ENCODE results near the gene UGT1A4. TPM values are rescaled to one million over a fixed set of nuclear protein-coding genes. Genes with fewer than 3 reads are reported as not detected.

UGT1A4 gene
- total and polyA plus RNA-seq, 2 donors (not counting 3 experiments of a cell fraction or from before 2014, with no cell fraction given), result not detected

GRCh38 chr2:233818639-233819621 lies 100.4 kb downstream of the UGT1A4 start:
- ChIA-PET CTCF (no interaction called here), POLR2A (no interaction called here)
- no peak overlapping the region for H3K9ac ChIP-seq (replicated peaks; ENCODE audit: extremely low read depth, insufficient read depth, low read length)
- no peak overlapping the region for H2AFZ ChIP-seq (ENCODE audit: low read depth, low read length)
- TF ChIP-seq POLR2A (IDR thresholded peaks at IDR 0.05; ENCODE audit: low read depth, low read length) (no peak), MAX (IDR thresholded peaks at IDR 0.05; ENCODE audit: insufficient read depth, insufficient read length) (no peak), GATA2 (IDR thresholded peaks at IDR 0.05; ENCODE audit: insufficient read depth, insufficient read length, low read depth, low read length) (no peak), FOS (IDR thresholded peaks at IDR 0.05; ENCODE audit: borderline replicate concordance, insufficient read depth, low read length) (no peak), JUN (IDR thresholded peaks at IDR 0.05; ENCODE audit: borderline replicate concordance, insufficient read depth, insufficient read length, low read depth) (no peak), MYC (IDR thresholded peaks at IDR 0.05; ENCODE audit: low read depth, low read length) (no peak), EZH2 (IDR thresholded peaks at IDR 0.05; ENCODE audit: borderline replicate concordance, low read depth, low read length, severe bottlenecking) (no peak), CTCF (IDR thresholded peaks at IDR 0.05; ENCODE audit: extremely low read depth in 1 of 2, insufficient read depth in 1 of 2, low read depth in 1 of 2, low read length in 2 of 2) (no peak), POLR2AphosphoS5 (IDR thresholded peaks at IDR 0.05; ENCODE audit: insufficient read depth, low read depth, low read length) (no peak)
- no TSS peak for BruUV-seq (replicated peaks)
- no peaks in the 10 kb centered on the region for H3K9me3 ChIP-seq (replicated peaks; ENCODE audit: control insufficient read depth, insufficient read depth, low read length)
- no peak for FAIRE-seq
- no peaks in the 10 kb centered on the region for H3K36me3 ChIP-seq (ENCODE audit: control insufficient read depth in 2 of 2, extremely low read depth in 1 of 2, insufficient read depth in 2 of 2, low read length in 2 of 2)
- H3K9me1 ChIP-seq (replicated peaks; ENCODE audit: control insufficient read depth, extremely low read depth, insufficient read depth, low read length), result no peaks in the 10 kb centered on the region
- H3K79me2 ChIP-seq (ENCODE audit: control insufficient read depth, insufficient read depth, low read length), result no peaks in the 10 kb centered on the region
- H3K4me2 ChIP-seq (ENCODE audit: insufficient read depth, low read length), result no peak overlapping the region
- H3K4me1 ChIP-seq (ENCODE audit: control insufficient read depth, extremely low read depth, insufficient read depth, low read length), result no peaks in the 10 kb centered on the region
- no peak overlapping the region for H3K4me3 ChIP-seq (replicated peaks in 1 of 3; ENCODE audit: insufficient read depth in 1 of 3, low read depth in 1 of 3, low read length in 3 of 3)
- H4K20me1 ChIP-seq (replicated peaks; ENCODE audit: control insufficient read depth, extremely low read depth, insufficient read depth, low read length), result no peaks in the 10 kb centered on the region
- intact Hi-C loops (cut with micrococcal nuclease) (no loop called here), dilution Hi-C loops (cut with MboI; ENCODE audit: extremely low pct_ligation_motif_present, low sequenced_read_pairs) (no loop called here)
- no peaks in the 10 kb centered on the region for H3K27me3 ChIP-seq (ENCODE audit: control insufficient read depth in 2 of 2, insufficient read depth in 2 of 2, low read length in 2 of 2)
- no peak overlapping the region for H3K27ac ChIP-seq (ENCODE audit: insufficient read depth, low read depth, low read length)
- DNase-seq (ENCODE audit: low read depth, low spot score), result no peak

Measured in endothelial cell of umbilical vein (primary cell).